ENCODE data around the gene CDC42. TPM values are rescaled to one million over a fixed set of nuclear protein-coding genes. Genes with fewer than 3 reads are reported as not detected.

The CDC42 gene
- total and polyA plus RNA-seq, 9 of the 15 experiments (the other 6 are each of a cell fraction or from before 2014, with no cell fraction given), result 186 to 398 (median 325) TPM

DNA sequence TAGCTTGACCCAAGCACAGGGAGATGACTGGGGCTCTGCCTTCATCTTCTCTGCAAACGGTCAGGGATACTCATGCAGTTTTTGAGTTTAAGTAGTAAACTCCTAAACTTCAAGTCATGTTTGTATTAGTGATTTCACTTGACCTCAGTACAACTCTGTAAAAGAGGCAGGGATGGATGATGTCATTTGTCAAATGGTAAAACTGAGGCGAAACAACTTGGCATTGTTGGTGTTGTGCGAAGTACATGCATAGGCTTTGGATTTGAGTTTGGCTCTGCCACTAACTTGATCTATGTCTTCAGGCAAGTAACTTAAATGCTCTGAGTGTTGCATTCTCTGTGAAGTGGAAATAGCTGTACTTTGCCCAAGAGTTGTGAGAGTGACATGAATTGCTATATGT is 47.7 kb downstream of the CDC42 start:
- WGBS (ENCODE audit: insufficient coverage, low coverage, missing lambda C conversion rate), result 87% methylated on average over 3 of the region's 3 CpGs
- Histone ChIP-seq H3K36me3 (ENCODE audit: control insufficient read depth, insufficient read depth, low read length) (peaks cover 85% of the 10 kb centered on the region), H3K4me2 (ENCODE audit: insufficient read depth, low read length) (no peak overlapping the region), H3K79me2 (ENCODE audit: control insufficient read depth, insufficient read depth, low read length) (peaks cover 2% of the 10 kb centered on the region; the same call in 1 of the 3 replicates), H3K4me1 (replicated peaks in 1 of 2; ENCODE audit: control insufficient read depth in 2 of 2, insufficient read depth in 2 of 2, low read length in 2 of 2) (no peaks in the 10 kb centered on the region; a peak in 2 of 5 replicates), H3K9me3 (replicated peaks; ENCODE audit: control insufficient read depth, insufficient read depth, low read depth, low read length) (no peaks in the 10 kb centered on the region; the same call in 1 of the 2 replicates), H3K27ac (ENCODE audit: extremely low read depth, low read depth, low read length) (no peak overlapping the region), H4K20me1 (replicated peaks; ENCODE audit: control insufficient read depth, insufficient read depth, low read length) (no peaks in the 10 kb centered on the region), H3K9ac (ENCODE audit: insufficient read depth in 1 of 2, low read depth in 2 of 2, low read length in 2 of 2) (no peak overlapping the region), H3K27me3 (ENCODE audit: control insufficient read depth in 2 of 2, insufficient read depth in 2 of 2, low read length in 2 of 2) (no peaks in the 10 kb centered on the region), H3K4me3 (no peak overlapping the region), H2AFZ (ENCODE audit: low read depth, low read length) (no peak overlapping the region), H3K9me1 (ENCODE audit: control insufficient read depth, insufficient read depth, low read length) (no peaks in the 10 kb centered on the region)
- FAIRE-seq, result no peak
- CTCF ChIA-PET (ENCODE audit: low intra/inter-chr PET ratio), result interaction anchor here (0.6 kb wide), 1 partner anchor 442 kb away, joined by 3 read pairs; no protein-coding TSS in a partner anchor
- TF ChIP-seq ZNF408 (CRISPR knock-in tag; IDR thresholded peaks at IDR 0.05; ENCODE audit: low read depth), result no peak
- TF ChIP-seq PCBP2 (IDR thresholded peaks at IDR 0.05; ENCODE audit: low read depth, low read length, poor library complexity, severe bottlenecking), result no peak
- TF ChIP-seq FOXA1 (IDR thresholded peaks at IDR 0.05; ENCODE audit: borderline replicate concordance), result no peak
- no peak for TF ChIP-seq ZNF589 (CRISPR knock-in tag; IDR thresholded peaks at IDR 0.05; ENCODE audit: low read depth)
- TF ChIP-seq CTBP1 (IDR thresholded peaks at IDR 0.05; ENCODE audit: borderline replicate concordance), result no peak
- TF ChIP-seq RB1 (IDR thresholded peaks at IDR 0.05; ENCODE audit: low read depth), result no peak
- TF ChIP-seq ZNF175 (CRISPR knock-in tag; IDR thresholded peaks at IDR 0.05; ENCODE audit: low read depth), result no peak
- TF ChIP-seq CHCHD3 (CRISPR knock-in tag; IDR thresholded peaks at IDR 0.05), result no peak
- no peak for TF ChIP-seq ZBTB26 (CRISPR knock-in tag; IDR thresholded peaks at IDR 0.05)
- no peak for TF ChIP-seq TRIM28 (IDR thresholded peaks at IDR 0.05)
- no peak for TF ChIP-seq ZBED1 (IDR thresholded peaks at IDR 0.05)
- TF ChIP-seq ARID2 (IDR thresholded peaks at IDR 0.05), result no peak
- no peak for TF ChIP-seq SMARCE1 (IDR thresholded peaks at IDR 0.05)
- TF ChIP-seq RBM17 (IDR thresholded peaks at IDR 0.05; ENCODE audit: borderline replicate concordance, low read depth, low read length), result no peak
- no peak for TF ChIP-seq ZNF324 (CRISPR knock-in tag; IDR thresholded peaks at IDR 0.05)
- TF ChIP-seq GATAD2A (IDR thresholded peaks at IDR 0.05), result no peak
- no peak for TF ChIP-seq FIP1L1 (IDR thresholded peaks at IDR 0.05; ENCODE audit: low read depth, low read length, poor library complexity, severe bottlenecking)
- POLR2A ChIA-PET, result interaction anchor here (0.6 to 1.9 kb wide), 6 partner anchors 10 to 608 kb away, joined by 3 to 9 read pairs (median 5); no protein-coding TSS in a partner anchor
- DNase-seq (ENCODE audit: extremely low read depth in 1 of 4, low spot score in 3 of 4), result no peak
- BruUV-seq (replicated peaks), result no TSS peak
- in situ Hi-C loops (cut with MboI), result no loop called here
- no peak for ATAC-seq
- intact Hi-C loops (cut with micrococcal nuclease), result no loop called here
